Measurements from ENCODE around the gene SEZ6L.
A peak's percentile ranks its signal among the peaks of the same experiment; 100 is the strongest.

SEZ6L gene

DNA sequence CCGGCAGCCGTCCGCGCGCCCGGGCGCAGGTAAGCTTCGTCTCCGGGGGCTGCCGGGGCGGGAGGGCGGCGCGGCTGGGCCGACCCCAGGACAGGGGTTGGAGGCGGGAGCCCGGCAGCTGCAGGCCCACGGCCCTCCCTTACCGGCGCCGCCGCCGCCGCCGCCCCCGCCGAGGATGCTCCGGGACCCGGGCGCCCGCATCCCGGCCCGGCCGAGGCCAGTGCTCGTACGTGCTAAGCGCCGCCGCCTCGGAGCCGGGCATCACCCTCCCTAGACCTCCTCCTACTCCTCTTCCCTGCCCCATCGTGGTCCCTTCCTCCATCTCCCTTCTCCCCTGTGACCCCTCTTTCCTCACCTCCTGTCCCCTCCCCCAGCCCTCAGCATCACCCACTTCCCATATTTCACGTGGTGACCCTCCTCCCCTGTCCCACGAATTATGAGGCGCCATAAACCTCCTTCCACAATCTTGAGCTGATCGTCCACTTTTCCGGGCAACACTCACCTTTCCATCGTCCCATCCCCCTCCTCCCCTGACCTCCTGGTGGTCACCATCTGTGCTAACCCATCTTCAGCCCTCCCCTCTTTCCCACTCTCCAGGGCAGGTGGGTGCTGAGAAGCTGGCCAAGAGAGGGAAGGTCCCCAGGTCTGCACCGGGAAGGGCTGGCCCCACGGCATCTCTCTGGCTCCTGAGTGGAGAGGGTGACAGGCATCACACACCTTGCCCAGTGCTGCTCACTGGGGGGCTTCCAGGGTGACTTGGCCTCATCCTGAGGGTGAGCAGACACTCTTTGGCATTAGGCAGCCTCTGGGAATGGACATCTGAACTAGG, 260.4 kb downstream of the SEZ6L start:
- peak; percentile 17 for DNase-seq (ENCODE audit: low spot score)

DNA sequence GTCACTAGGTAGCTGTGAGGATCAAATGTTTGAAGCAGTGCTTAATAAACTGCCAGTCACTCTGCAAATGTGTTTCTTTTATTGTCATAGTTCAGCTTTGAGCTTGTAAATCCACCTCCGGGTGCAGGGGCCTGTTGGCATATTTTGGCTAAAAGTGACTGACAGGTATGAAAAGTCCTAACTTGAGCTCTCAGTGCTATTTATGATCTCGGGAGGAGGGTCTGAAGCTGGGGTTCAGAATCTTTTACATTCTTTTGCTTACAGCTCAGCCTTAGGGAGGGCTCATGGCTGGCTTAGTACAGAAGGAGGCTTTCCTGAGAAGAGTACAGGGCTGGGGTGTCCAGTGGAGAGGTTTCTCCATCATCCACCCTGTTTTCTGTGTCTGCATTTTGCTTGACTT, 261.3 kb downstream of the SEZ6L start:
- peak; percentile 15 for DNase-seq (ENCODE audit: low spot score)

DNA sequence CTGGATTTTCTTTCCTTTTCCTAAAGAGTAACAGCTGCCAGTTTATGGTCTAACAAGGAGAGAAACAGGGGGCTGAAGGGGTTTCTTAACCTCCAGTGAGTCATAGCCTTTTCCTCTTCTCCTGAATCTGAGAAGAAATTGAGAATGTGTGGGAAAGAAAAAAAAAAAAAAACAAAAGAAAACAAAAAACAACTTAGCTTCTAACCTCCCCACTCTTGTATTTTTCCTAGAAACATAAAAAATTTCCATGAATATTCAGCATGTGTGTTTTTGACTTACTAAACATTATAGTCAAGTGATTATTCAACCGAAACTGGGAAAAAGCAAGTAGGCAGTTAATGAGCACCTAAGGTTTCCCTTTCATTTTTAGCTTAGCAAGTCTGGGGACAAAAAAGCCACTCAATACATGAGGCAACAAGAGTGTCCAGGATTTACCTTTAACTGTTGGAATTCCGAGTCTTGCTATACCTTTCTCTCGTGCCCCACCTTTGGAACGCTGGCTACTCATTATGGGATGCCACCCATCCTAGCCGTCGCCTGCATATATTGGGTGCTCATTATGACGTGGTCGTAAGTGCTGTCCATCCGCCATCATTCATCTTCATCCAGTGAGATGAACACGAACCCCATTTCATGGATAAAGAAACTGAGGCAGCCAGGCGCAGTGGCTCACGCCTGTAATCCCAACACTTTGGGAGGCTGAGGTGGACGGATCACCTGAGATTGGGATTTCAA, 262.2 kb downstream of the SEZ6L start:
- peak; percentile 55 for DNase-seq (ENCODE audit: low spot score)

DNA sequence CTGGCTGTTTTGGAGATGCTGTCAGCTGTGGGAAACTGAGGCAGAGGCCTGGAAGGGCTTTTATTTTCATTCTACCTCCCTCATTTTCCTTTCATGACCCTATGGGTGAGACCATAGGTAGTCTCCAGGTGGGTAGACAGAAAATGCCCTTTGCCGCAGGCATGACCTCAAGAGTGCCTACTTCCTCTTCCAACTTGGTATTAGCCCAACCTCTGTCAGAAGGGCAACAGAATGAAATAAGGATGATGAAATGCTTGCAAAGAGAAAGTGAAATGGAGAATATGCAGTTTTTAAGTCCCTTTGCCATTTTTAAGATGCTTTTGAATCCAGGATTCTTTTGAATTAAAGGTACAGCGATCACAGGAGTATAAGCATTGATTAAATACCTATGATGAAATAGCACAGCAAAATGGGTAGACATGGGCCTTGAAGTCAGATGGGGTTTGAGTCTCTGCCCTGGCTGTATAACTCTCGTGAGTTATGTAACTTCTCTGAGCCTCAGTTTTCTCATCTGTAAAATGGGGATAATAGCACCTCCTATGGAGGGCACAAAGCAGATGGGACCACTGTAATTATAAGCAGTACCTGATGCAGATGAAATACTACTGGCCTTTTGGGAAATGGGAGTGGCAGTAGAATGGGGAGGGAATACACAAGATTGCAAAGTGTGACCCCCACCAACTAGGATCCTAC, 263.5 kb downstream of the SEZ6L start:
- no peak for DNase-seq (ENCODE audit: low spot score)

Data from activated CD4-positive, alpha-beta T cell treated with anti-CD3 and anti-CD28 coated beads, Interleukin-2, Interleukin-4, amounts not matched to agents 100 ng/mL and 50 ng/mL, durations not matched to agents 16 hours and 8 hours (primary cell).